Iris pigment epithelial cell (primary cell): ENCODE data around the gene SLC8A1.
A peak's percentile ranks its signal among the peaks of the same experiment; 100 is the strongest.

ENCODE experiments used
- DNase-seq: peaks from one replicate; pipeline ENCODE4 v3.0.0-alpha.2; 2011; ENCODE audit warnings: low read depth

Gene SLC8A1

GRCh38 chr2:40190457-40190856 lies 261.4 kb downstream of the SLC8A1 start:
- no peak for DNase-seq

GRCh38 chr2:40189881-40190280 lies 262.0 kb downstream of the SLC8A1 start:
- DNase-seq, result no peak

DNA sequence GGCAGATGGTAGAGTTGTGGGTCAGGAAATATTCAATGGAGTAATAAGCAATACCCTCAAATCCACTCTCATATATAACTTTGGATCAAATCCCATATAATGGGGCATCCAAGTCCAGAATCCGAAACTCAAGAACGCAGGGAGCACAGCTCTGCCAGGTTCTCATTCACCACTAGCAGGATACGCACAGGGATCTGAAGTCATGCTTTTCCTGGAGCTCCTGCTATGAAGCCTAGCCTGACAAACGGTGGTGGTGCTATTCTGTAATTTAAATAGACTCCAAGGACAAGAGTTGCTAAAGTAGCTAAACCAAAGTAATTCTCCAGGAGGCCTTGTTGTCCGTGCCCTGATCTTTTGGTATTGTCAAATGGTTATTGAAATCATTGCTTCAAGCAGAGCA lies 264.8 kb downstream of the SLC8A1 start:
- no peak for DNase-seq

GRCh38 chr2:40184551-40184950 lies 267.3 kb downstream of the SLC8A1 start:
- no peak for DNase-seq

- DNase-seq, result no peak
Observed at GRCh38 chr2:40181855-40182254, 270.0 kb downstream of the SLC8A1 start.

DNA sequence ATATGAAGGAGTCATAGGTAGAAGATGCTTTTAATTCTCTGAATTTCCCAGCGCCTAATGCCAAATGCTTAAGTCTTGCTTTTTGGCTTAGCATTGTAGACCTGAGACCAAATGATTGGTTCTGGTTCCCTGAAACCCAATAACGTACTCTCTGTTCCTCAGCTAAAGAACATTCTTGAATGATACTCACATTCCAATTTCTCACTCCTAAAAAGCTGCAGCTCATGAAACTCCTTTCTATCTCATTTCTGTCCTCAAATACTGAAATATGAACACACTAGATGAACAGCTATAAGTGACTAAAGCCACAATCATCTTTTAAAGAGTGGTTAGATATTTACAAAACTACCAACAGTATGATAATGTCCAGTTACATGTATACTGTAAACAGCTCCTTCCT lies 272.1 kb downstream of the SLC8A1 start:
- no peak for DNase-seq

GRCh38 chr2:40178971-40179370 lies 272.9 kb downstream of the SLC8A1 start:
- no peak for DNase-seq

DNA sequence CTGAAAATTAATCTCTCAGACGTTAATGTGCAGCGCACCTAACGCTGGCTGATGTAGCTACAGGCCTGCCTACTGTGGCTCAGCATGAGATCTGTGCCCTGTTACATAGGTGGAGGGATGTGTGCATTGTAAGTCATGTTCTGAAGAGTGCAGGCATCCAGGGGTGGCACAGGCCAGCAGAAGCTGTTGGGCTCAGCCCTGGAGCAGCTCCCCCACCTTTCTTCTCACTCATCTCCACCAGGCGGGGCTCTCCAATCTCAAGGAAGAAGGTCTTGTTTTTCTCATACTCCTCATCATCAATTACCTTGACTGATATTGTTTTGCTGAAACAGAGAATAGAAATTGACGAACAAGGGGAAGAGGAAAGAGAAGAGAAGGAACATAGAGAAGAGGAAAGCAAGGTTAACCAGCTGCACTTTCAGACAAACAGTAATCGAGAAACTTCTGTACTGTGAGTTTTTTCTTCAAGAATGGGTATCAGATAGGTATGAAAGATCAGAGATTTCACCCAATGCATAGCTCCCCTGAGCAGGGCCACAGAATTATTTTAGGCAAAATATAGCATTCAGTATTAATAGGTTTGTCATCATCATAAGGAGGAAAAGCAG lies 273.6 kb downstream of the SLC8A1 start:
- DNase-seq, result no peak

DNA sequence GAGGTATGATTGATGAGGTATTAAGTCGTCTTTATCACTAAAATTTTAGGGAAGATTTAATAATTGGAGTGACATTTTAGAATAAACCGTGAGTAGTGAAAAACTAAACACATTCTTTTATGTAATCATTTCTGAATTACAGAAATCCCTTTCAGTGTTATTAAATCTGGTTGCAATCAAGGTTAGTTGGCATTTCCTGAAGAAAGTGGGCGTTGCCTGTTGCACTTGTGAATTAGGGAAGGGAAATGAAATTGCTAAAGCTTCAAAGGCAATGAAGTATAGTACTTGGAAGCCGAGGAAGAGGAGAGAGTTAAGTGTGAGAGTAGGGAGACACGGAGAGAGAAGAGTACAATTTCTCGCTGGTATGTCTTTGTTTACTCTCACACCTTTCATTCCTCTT lies 274.5 kb downstream of the SLC8A1 start:
- no peak for DNase-seq

GRCh38 chr2:40173276-40173675 lies 278.6 kb downstream of the SLC8A1 start:
- DNase-seq, result no peak

GRCh38 chr2:40169856-40170255 lies 282.0 kb downstream of the SLC8A1 start:
- DNase-seq, result no peak

DNA sequence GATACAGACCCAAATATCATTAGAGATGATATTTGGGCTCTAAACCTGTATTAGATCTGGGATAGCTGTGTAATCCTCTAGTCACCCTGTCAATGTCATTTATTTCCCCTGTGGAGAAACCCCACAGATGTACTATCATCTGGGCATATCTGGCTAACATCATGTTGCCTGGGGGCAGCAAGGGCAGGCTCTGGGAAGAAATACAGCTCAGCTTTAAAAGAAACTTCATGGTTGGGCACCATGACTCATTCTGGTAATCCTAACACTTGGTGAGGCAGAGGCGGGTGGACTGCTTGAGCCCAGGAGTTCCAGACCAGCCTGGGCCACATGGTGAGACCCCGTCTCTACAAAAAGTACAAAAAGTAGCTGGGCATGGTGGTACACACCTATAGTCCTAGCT lies 282.5 kb downstream of the SLC8A1 start:
- DNase-seq, result no peak

GRCh38 chr2:40168546-40168945 lies 283.3 kb downstream of the SLC8A1 start:
- DNase-seq, result no peak

DNA sequence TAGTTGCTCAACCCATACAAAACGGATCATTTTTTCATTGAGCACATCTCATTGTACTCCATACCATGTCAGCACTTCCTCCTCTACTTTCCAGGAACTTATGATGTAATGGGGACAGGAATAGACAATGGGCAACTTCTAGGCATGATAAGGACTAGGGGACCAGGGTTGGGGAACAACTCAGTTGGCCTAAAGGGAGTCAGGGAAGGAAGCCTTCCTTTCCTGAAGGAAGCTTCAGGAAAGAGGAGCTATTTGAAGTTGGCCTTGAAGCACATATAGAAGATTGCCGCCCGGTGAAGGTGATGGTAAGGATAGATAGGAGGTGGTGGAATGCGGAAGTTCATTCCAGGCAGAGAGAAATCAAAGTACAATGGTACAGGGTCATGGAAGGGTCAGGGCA lies 283.9 kb downstream of the SLC8A1 start:
- DNase-seq, result no peak

DNA sequence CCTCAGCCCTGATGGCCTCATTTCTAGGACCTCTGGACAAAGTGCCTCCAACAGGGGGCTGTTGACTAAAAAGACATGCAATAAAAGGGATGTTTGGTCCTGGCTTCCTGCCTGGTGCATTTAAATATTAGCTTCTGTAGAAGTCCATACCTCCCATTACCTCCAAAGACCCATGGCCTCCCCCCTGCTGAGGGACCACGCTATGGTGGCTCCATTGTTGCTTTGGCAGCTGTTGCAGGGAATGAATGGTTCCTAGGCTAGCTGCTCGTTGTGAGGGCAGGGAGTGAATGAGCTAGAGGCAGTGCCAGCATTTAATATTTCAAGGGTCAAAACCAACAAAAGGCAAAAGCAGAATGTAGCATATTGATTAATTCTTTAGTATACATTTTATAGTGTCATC lies 285.9 kb downstream of the SLC8A1 start:
- DNase-seq, result no peak

- no peak for DNase-seq
Observed at GRCh38 chr2:40165509-40165844, 286.4 kb downstream of the SLC8A1 start.

- DNase-seq, result no peak
Observed at GRCh38 chr2:40164736-40165508, 287.0 kb downstream of the SLC8A1 start.

GRCh38 chr2:40161986-40162385 lies 289.9 kb downstream of the SLC8A1 start:
- no peak for DNase-seq

GRCh38 chr2:40160751-40161218 lies 291.1 kb downstream of the SLC8A1 start:
- no peak for DNase-seq

GRCh38 chr2:40159333-40159732 lies 292.6 kb downstream of the SLC8A1 start:
- DNase-seq, result no peak

GRCh38 chr2:40158781-40159180 lies 293.1 kb downstream of the SLC8A1 start:
- DNase-seq, result no peak

- peak; percentile 11 for DNase-seq
Observed at GRCh38 chr2:40155728-40156127, 296.2 kb downstream of the SLC8A1 start.

- DNase-seq, result no peak
Observed at GRCh38 chr2:40150266-40150665, 301.6 kb downstream of the SLC8A1 start.

DNA sequence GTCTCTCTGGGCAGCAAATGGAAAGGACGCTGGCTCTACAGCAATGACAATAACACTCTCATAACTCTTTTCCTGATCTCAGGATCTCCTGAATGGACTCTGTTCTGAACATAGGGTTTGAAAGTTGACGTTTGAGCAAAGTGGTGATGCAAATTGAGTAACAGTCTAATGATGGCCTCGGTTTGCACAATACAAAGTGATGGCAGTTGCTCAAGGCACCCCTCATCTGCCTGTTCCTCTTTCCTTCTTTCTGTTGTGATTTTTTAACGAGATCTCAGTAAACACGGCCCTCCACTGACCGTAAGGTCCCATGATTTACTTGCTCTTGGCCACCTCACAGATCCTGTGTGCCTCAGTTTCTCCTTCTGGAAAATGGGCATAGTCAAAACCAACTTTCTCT lies 303.6 kb downstream of the SLC8A1 start:
- DNase-seq, result no peak
